ENCODE data around the gene LCTL.

LCTL gene

GRCh38 chr15:66514586-66514985 lies 51.2 kb downstream of the LCTL start:
- H3K4me1 ChIP-seq (ENCODE audit: control insufficient read depth, insufficient read depth, low read depth, low read length), result peaks cover 3% of the 10 kb centered on the region
- H2BK15ac ChIP-seq (ENCODE audit: low read depth, poor library complexity, severe bottlenecking), result no peak overlapping the region
- H3K4me3 ChIP-seq (ENCODE audit: insufficient read depth in 1 of 2, low read depth in 1 of 2, low read length in 2 of 2), result no peak overlapping the region
- H3K79me1 ChIP-seq (replicated peaks; ENCODE audit: low read length, poor library complexity, severe bottlenecking), result peaks cover 21% of the 10 kb centered on the region
- no peak overlapping the region for H2BK120ac ChIP-seq (ENCODE audit: low read depth, low read length)
- H3K9ac ChIP-seq (ENCODE audit: low read length), result no peak overlapping the region
- no peak overlapping the region for H2BK12ac ChIP-seq (ENCODE audit: low read length in 2 of 2)
- no peaks in the 10 kb centered on the region for H3K9me3 ChIP-seq (ENCODE audit: control insufficient read depth, low read length)
- H4K8ac ChIP-seq (ENCODE audit: low read length), result no peak overlapping the region
- H3K27me3 ChIP-seq (ENCODE audit: control insufficient read depth in 1 of 2, insufficient read depth in 1 of 2, low read length in 2 of 2), result no peaks in the 10 kb centered on the region
- no peak overlapping the region for H3K18ac ChIP-seq (ENCODE audit: low read depth in 1 of 2, low read length in 2 of 2)
- H3K4ac ChIP-seq (ENCODE audit: low read depth in 1 of 2, low read length in 2 of 2), result no peak overlapping the region
- no peak overlapping the region for H4K91ac ChIP-seq (ENCODE audit: low read length)
- no peak overlapping the region for H2BK5ac ChIP-seq (ENCODE audit: low read depth, low read length, poor library complexity, severe bottlenecking)
- H3K4me2 ChIP-seq (ENCODE audit: low read length, poor library complexity, severe bottlenecking), result no peak overlapping the region
- H3K14ac ChIP-seq (ENCODE audit: low read length in 2 of 2), result no peak overlapping the region
- DNase-seq, result no peak
- no peak overlapping the region for H3K23ac ChIP-seq (ENCODE audit: low read length in 2 of 2)
- no peak overlapping the region for H2AK5ac ChIP-seq (ENCODE audit: low read length, severe bottlenecking)
- H3K36me3 ChIP-seq (ENCODE audit: control insufficient read depth in 1 of 2, insufficient read depth in 2 of 2, low read depth in 1 of 2, low read length in 2 of 2), result peaks cover 15 to 44% of the 10 kb centered on the region in 2 experiments
- WGBS, result 97% methylated on average over 2 of the region's 3 CpGs
- H2AFZ ChIP-seq (ENCODE audit: low read depth, low read length), result no peak overlapping the region
- H3K27ac ChIP-seq (ENCODE audit: low read length, poor library complexity, severe bottlenecking), result no peak overlapping the region

GRCh38 chr15:66508293-66508883 lies 57.4 kb downstream of the LCTL start:
- H2BK5ac ChIP-seq (ENCODE audit: low read depth, low read length, poor library complexity, severe bottlenecking), result no peak overlapping the region
- no peak overlapping the region for H3K4me2 ChIP-seq (ENCODE audit: low read length, poor library complexity, severe bottlenecking)
- no peak overlapping the region for H3K9ac ChIP-seq (ENCODE audit: low read length)
- H3K14ac ChIP-seq (ENCODE audit: low read length in 2 of 2), result no peak overlapping the region
- no peak overlapping the region for H4K91ac ChIP-seq (ENCODE audit: low read length)
- no peak overlapping the region for H2AK5ac ChIP-seq (ENCODE audit: low read length, severe bottlenecking)
- WGBS, result 88% methylated on average over 1 of the region's 3 CpGs
- no peak for DNase-seq
- no peaks in the 10 kb centered on the region for H3K9me3 ChIP-seq (ENCODE audit: control insufficient read depth, low read length)
- H3K27me3 ChIP-seq (ENCODE audit: control insufficient read depth in 1 of 2, insufficient read depth in 1 of 2, low read length in 2 of 2), result no peaks in the 10 kb centered on the region
- H3K79me1 ChIP-seq (replicated peaks; ENCODE audit: low read length, poor library complexity, severe bottlenecking), result peaks cover 13% of the 10 kb centered on the region
- H2BK12ac ChIP-seq (ENCODE audit: low read length in 2 of 2), result no peak overlapping the region
- no peak overlapping the region for H2BK15ac ChIP-seq (ENCODE audit: low read depth, poor library complexity, severe bottlenecking)
- peak overlapping the region; percentile 6 for H3K27ac ChIP-seq (ENCODE audit: low read length, poor library complexity, severe bottlenecking)
- no peak overlapping the region for H2AFZ ChIP-seq (ENCODE audit: low read depth, low read length)
- no peak overlapping the region for H3K4me3 ChIP-seq (ENCODE audit: insufficient read depth in 1 of 2, low read depth in 1 of 2, low read length in 2 of 2)
- H2BK120ac ChIP-seq (ENCODE audit: low read depth, low read length), result no peak overlapping the region
- H4K8ac ChIP-seq (ENCODE audit: low read length), result no peak overlapping the region
- peaks cover 1% of the 10 kb centered on the region for H3K4me1 ChIP-seq (ENCODE audit: control insufficient read depth, insufficient read depth, low read depth, low read length)
- H3K4ac ChIP-seq (ENCODE audit: low read depth in 1 of 2, low read length in 2 of 2), result no peak overlapping the region
- H3K36me3 ChIP-seq (ENCODE audit: control insufficient read depth in 1 of 2, insufficient read depth in 2 of 2, low read depth in 1 of 2, low read length in 2 of 2), result peaks cover 7 to 13% of the 10 kb centered on the region in 2 experiments
- no peak overlapping the region for H3K23ac ChIP-seq (ENCODE audit: low read length in 2 of 2)
- no peak overlapping the region for H3K18ac ChIP-seq (ENCODE audit: low read depth in 1 of 2, low read length in 2 of 2)

- no peak overlapping the region for H3K23ac ChIP-seq (ENCODE audit: low read length in 2 of 2)
- H2AFZ ChIP-seq (ENCODE audit: low read depth, low read length), result no peak overlapping the region
- H3K4me1 ChIP-seq (ENCODE audit: control insufficient read depth, insufficient read depth, low read depth, low read length), result peaks cover 3% of the 10 kb centered on the region
- WGBS, result 53% methylated on average over 4 of the region's 4 CpGs
- H3K27me3 ChIP-seq (ENCODE audit: control insufficient read depth in 1 of 2, insufficient read depth in 1 of 2, low read length in 2 of 2), result no peaks in the 10 kb centered on the region
- no peaks in the 10 kb centered on the region for H3K9me3 ChIP-seq (ENCODE audit: control insufficient read depth, low read length)
- H3K27ac ChIP-seq (ENCODE audit: low read length, poor library complexity, severe bottlenecking), result no peak overlapping the region
- H2BK5ac ChIP-seq (ENCODE audit: low read depth, low read length, poor library complexity, severe bottlenecking), result no peak overlapping the region
- no peak overlapping the region for H4K8ac ChIP-seq (ENCODE audit: low read length)
- H3K9ac ChIP-seq (ENCODE audit: low read length), result peak overlapping the region; percentile 97
- peaks cover 4 to 36% of the 10 kb centered on the region in 2 experiments for H3K36me3 ChIP-seq (ENCODE audit: control insufficient read depth in 1 of 2, insufficient read depth in 2 of 2, low read depth in 1 of 2, low read length in 2 of 2)
- no peak overlapping the region for H2BK15ac ChIP-seq (ENCODE audit: low read depth, poor library complexity, severe bottlenecking)
- H2BK12ac ChIP-seq (ENCODE audit: low read length in 2 of 2), result no peak overlapping the region
- peak overlapping the region; percentile 58 for H3K4me2 ChIP-seq (ENCODE audit: low read length, poor library complexity, severe bottlenecking)
- no peak overlapping the region for H4K91ac ChIP-seq (ENCODE audit: low read length)
- H3K79me1 ChIP-seq (replicated peaks; ENCODE audit: low read length, poor library complexity, severe bottlenecking), result peaks cover 2% of the 10 kb centered on the region
- peak overlapping the region in 1 of 2 experiments; percentile 93 for H3K4me3 ChIP-seq (ENCODE audit: insufficient read depth in 1 of 2, low read depth in 1 of 2, low read length in 2 of 2)
- no peak overlapping the region for H3K18ac ChIP-seq (ENCODE audit: low read depth in 1 of 2, low read length in 2 of 2)
- DNase-seq, result no peak
- no peak overlapping the region for H2BK120ac ChIP-seq (ENCODE audit: low read depth, low read length)
- H3K14ac ChIP-seq (ENCODE audit: low read length in 2 of 2), result no peak overlapping the region
- H2AK5ac ChIP-seq (ENCODE audit: low read length, severe bottlenecking), result no peak overlapping the region
- no peak overlapping the region for H3K4ac ChIP-seq (ENCODE audit: low read depth in 1 of 2, low read length in 2 of 2)
Observed at GRCh38 chr15:66505818-66506217, 60.0 kb downstream of the LCTL start.

GRCh38 chr15:66505430-66505811 lies 60.4 kb downstream of the LCTL start:
- Histone ChIP-seq H3K9me3 (ENCODE audit: control insufficient read depth, low read length) (no peaks in the 10 kb centered on the region), H3K14ac (ENCODE audit: low read length in 2 of 2) (no peak overlapping the region), H3K4me3 (ENCODE audit: insufficient read depth in 1 of 2, low read depth in 1 of 2, low read length in 2 of 2) (peak overlapping the region; percentile 67 to 93), H3K4ac (ENCODE audit: low read depth in 1 of 2, low read length in 2 of 2) (no peak overlapping the region), H3K79me1 (replicated peaks; ENCODE audit: low read length, poor library complexity, severe bottlenecking) (no peaks in the 10 kb centered on the region), H2BK5ac (ENCODE audit: low read depth, low read length, poor library complexity, severe bottlenecking) (no peak overlapping the region), H3K4me2 (ENCODE audit: low read length, poor library complexity, severe bottlenecking) (peak overlapping the region; percentile 58), H2BK120ac (ENCODE audit: low read depth, low read length) (no peak overlapping the region), H3K18ac (ENCODE audit: low read depth in 1 of 2, low read length in 2 of 2) (no peak overlapping the region), H3K4me1 (ENCODE audit: control insufficient read depth, insufficient read depth, low read depth, low read length) (peaks cover 3% of the 10 kb centered on the region), H2AK5ac (ENCODE audit: low read length, severe bottlenecking) (no peak overlapping the region), H3K27ac (ENCODE audit: low read length, poor library complexity, severe bottlenecking) (peak overlapping the region; percentile 85), H3K36me3 (ENCODE audit: control insufficient read depth in 1 of 2, insufficient read depth in 2 of 2, low read depth in 1 of 2, low read length in 2 of 2) (peaks cover 5 to 36% of the 10 kb centered on the region in 2 experiments), H3K9ac (ENCODE audit: low read length) (peak overlapping the region; percentile 97), H2BK15ac (ENCODE audit: low read depth, poor library complexity, severe bottlenecking) (peak overlapping the region; percentile 26), H4K91ac (ENCODE audit: low read length) (no peak overlapping the region), H3K27me3 (ENCODE audit: control insufficient read depth in 1 of 2, insufficient read depth in 1 of 2, low read length in 2 of 2) (no peaks in the 10 kb centered on the region), H3K23ac (ENCODE audit: low read length in 2 of 2) (no peak overlapping the region), H2AFZ (ENCODE audit: low read depth, low read length) (peak overlapping the region; percentile 2), H4K8ac (ENCODE audit: low read length) (no peak overlapping the region), H2BK12ac (ENCODE audit: low read length in 2 of 2) (no peak overlapping the region)
- 2% methylated on average over 13 of the region's 13 CpGs for WGBS
- DNase-seq, result no peak

All from mesenchymal stem cell (in vitro differentiated cells and primary cell).